Measurements from ENCODE around the gene ERC2.

ERC2 gene

DNA sequence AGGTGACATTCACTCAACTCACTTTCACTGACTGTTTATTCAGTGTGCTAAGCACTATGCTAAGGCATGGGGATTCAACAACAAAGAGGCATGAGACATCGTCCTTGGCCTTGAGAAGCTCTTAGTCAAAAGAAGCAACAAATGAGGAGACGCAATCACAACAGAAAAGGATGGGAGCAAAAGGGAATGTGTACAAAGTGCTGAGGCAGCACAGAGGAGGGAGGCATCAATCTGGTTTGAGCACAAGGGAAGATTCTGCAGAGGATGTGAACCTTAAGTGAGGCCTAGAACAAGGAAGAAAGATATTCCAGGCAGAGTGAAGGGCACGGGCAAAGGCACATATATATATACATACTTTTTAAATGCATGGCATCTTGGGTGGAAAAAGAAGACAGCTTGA lies 151.3 kb downstream of the ERC2 start:
- no peaks in the 10 kb centered on the region for H3K9me3 ChIP-seq (ENCODE audit: insufficient read depth, low read length)
- no peak overlapping the region for H3K27ac ChIP-seq (ENCODE audit: low read depth, low read length)
- H3F3A ChIP-seq (ENCODE audit: insufficient read depth), result no peaks in the 10 kb centered on the region
- H3K27me3 ChIP-seq (ENCODE audit: low read length), result no peaks in the 10 kb centered on the region
- TF ChIP-seq, protein P1, sequence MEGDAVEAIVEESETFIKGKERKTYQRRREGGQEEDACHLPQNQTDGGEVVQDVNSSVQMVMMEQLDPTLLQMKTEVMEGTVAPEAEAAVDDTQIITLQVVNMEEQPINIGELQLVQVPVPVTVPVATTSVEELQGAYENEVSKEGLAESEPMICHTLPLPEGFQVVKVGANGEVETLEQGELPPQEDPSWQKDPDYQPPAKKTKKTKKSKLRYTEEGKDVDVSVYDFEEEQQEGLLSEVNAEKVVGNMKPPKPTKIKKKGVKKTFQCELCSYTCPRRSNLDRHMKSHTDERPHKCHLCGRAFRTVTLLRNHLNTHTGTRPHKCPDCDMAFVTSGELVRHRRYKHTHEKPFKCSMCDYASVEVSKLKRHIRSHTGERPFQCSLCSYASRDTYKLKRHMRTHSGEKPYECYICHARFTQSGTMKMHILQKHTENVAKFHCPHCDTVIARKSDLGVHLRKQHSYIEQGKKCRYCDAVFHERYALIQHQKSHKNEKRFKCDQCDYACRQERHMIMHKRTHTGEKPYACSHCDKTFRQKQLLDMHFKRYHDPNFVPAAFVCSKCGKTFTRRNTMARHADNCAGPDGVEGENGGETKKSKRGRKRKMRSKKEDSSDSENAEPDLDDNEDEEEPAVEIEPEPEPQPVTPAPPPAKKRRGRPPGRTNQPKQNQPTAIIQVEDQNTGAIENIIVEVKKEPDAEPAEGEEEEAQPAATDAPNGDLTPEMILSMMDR (IDR thresholded peaks at IDR 0.05; ENCODE audit: insufficient read depth, low read length, poor library complexity, severe bottlenecking), result no peak
- TF ChIP-seq EZH2phosphoT487 (conservative IDR thresholded peaks at IDR 0.05; ENCODE audit: low read length), result no peak
- H3K79me2 ChIP-seq (ENCODE audit: insufficient read depth, low read length), result no peaks in the 10 kb centered on the region
- H3K4me3 ChIP-seq (ENCODE audit: insufficient read depth, low read length, poor library complexity, severe bottlenecking), result no peak overlapping the region
- no peaks in the 10 kb centered on the region for H3K9me2 ChIP-seq (replicated peaks; ENCODE audit: insufficient read depth, low read length)
- no peaks in the 10 kb centered on the region for H3K36me3 ChIP-seq (ENCODE audit: low read length)
- no peak overlapping the region for H3K4me2 ChIP-seq (ENCODE audit: low read depth, low read length, poor library complexity, severe bottlenecking)
- no peaks in the 10 kb centered on the region for H4K20me1 ChIP-seq (ENCODE audit: low read depth, low read length)
- H3K9ac ChIP-seq (ENCODE audit: low read length), result no peak overlapping the region
- no peak overlapping the region for H2AFZ ChIP-seq (ENCODE audit: low read depth, low read length, severe bottlenecking)

DNA sequence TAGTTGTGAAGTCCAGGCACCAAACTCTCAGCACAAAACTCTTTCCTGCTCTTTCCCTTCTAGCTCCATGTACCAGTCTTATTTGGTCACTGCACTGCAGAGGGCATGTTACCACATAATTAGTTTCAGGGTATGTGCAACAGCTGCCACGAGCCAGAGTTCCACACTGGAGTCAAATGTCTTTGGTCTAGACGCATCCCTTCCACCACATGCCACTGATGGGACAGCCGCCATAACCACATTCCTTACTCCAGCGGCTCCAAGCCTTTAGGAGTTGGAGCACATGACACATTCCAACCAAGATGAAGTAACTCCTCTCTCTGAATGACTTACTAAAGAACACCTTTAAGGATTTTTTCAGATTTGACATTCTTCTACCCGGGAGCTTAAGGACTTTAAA lies 153.4 kb downstream of the ERC2 start:
- TF ChIP-seq EZH2phosphoT487 (conservative IDR thresholded peaks at IDR 0.05; ENCODE audit: low read length), result no peak
- TF ChIP-seq, protein P1 (IDR thresholded peaks at IDR 0.05; ENCODE audit: insufficient read depth, low read length, poor library complexity, severe bottlenecking), result no peak
- Histone ChIP-seq H3K79me2 (ENCODE audit: insufficient read depth, low read length) (no peaks in the 10 kb centered on the region), H3K4me2 (ENCODE audit: low read depth, low read length, poor library complexity, severe bottlenecking) (no peak overlapping the region), H3K9ac (ENCODE audit: low read length) (no peak overlapping the region), H3K9me2 (replicated peaks; ENCODE audit: insufficient read depth, low read length) (no peaks in the 10 kb centered on the region), H4K20me1 (ENCODE audit: low read depth, low read length) (no peaks in the 10 kb centered on the region), H3K36me3 (ENCODE audit: low read length) (no peaks in the 10 kb centered on the region), H3K4me3 (ENCODE audit: insufficient read depth, low read length, poor library complexity, severe bottlenecking) (no peak overlapping the region), H3K9me3 (ENCODE audit: insufficient read depth, low read length) (no peaks in the 10 kb centered on the region), H3F3A (ENCODE audit: insufficient read depth) (no peaks in the 10 kb centered on the region), H3K27ac (ENCODE audit: low read depth, low read length) (no peak overlapping the region), H2AFZ (ENCODE audit: low read depth, low read length, severe bottlenecking) (no peak overlapping the region), H3K27me3 (ENCODE audit: low read length) (no peaks in the 10 kb centered on the region)

DNA sequence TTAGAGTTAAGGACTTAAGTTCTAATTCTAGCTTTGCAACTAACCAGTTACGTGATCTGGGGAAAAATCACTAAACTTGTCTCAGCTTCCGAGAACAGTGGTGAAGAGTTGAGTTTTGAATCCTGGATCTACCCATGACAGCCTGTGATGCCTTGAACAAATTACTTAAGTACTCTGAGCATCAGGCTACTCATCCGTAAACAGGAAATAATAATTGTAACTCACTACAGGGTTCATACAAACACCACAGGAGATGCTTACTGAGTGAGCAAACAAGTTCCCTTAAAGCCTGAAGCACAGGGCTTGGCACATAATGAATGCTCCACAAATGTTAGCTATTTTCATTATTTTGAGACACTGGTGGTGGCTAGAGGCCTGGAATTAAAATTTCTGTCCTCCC lies 158.8 kb downstream of the ERC2 start:
- Histone ChIP-seq H3K36me3 (ENCODE audit: low read length) (no peaks in the 10 kb centered on the region), H3K9ac (ENCODE audit: low read length) (no peak overlapping the region), H4K20me1 (ENCODE audit: low read depth, low read length) (no peaks in the 10 kb centered on the region), H3K4me2 (ENCODE audit: low read depth, low read length, poor library complexity, severe bottlenecking) (no peak overlapping the region), H3K27me3 (ENCODE audit: low read length) (no peaks in the 10 kb centered on the region), H3K9me3 (ENCODE audit: insufficient read depth, low read length) (no peaks in the 10 kb centered on the region), H3K27ac (ENCODE audit: low read depth, low read length) (no peak overlapping the region), H3K9me2 (replicated peaks; ENCODE audit: insufficient read depth, low read length) (no peaks in the 10 kb centered on the region), H2AFZ (ENCODE audit: low read depth, low read length, severe bottlenecking) (no peak overlapping the region), H3F3A (ENCODE audit: insufficient read depth) (no peaks in the 10 kb centered on the region), H3K79me2 (ENCODE audit: insufficient read depth, low read length) (no peaks in the 10 kb centered on the region), H3K4me3 (ENCODE audit: insufficient read depth, low read length, poor library complexity, severe bottlenecking) (no peak overlapping the region)
- TF ChIP-seq, protein P1 (IDR thresholded peaks at IDR 0.05; ENCODE audit: insufficient read depth, low read length, poor library complexity, severe bottlenecking), result no peak
- no peak for TF ChIP-seq EZH2phosphoT487 (conservative IDR thresholded peaks at IDR 0.05; ENCODE audit: low read length)

All from SU-DHL-6 (cell line).